TTC549 (cell line): Measurements from ENCODE around the gene SLC13A4.
"Not testable (repeated sequence)": the region's sequence is repeated elsewhere in the genome, so short reads cannot be mapped to it uniquely, and the experiment has no call there.

Source experiments
- FAIRE-seq: peaks from 2 replicates; lab custom pipeline; 2012; peaks lifted over from hg19 to GRCh38; lab: Jason Lieb, UNC

Gene SLC13A4

GRCh38 chr7:135748770-135749169 lies 20.8 kb upstream of the SLC13A4 start, which contains the start of gene FAM180A:
Gene FAM180A, minus strand, starts transcription at chr7:135748813. Its CDS starts 233 bp downstream, at chr7:135748580.
- FAIRE-seq, result no peak

GRCh38 chr7:135747366-135747765 lies 19.4 kb upstream of the SLC13A4 start:
- no peak for FAIRE-seq

- FAIRE-seq, result no peak
Observed at GRCh38 chr7:135745703-135746312, 17.8 kb upstream of the SLC13A4 start.

GRCh38 chr7:135744938-135745702 lies 17.1 kb upstream of the SLC13A4 start:
- FAIRE-seq, result no peak

- FAIRE-seq, result no peak
Observed at GRCh38 chr7:135743907-135744731, 16.1 kb upstream of the SLC13A4 start.

- no peak for FAIRE-seq
Observed at GRCh38 chr7:135742371-135742770, 14.4 kb upstream of the SLC13A4 start.

- FAIRE-seq, result no peak
Observed at GRCh38 chr7:135741905-135742304, 13.9 kb upstream of the SLC13A4 start.

GRCh38 chr7:135740889-135741288 lies 12.9 kb upstream of the SLC13A4 start:
- no peak for FAIRE-seq

- FAIRE-seq, result not testable (repeated sequence)
Observed at GRCh38 chr7:135737306-135737647, 9.3 kb upstream of the SLC13A4 start.

- FAIRE-seq, result no peak
Observed at GRCh38 chr7:135736586-135737305, 8.8 kb upstream of the SLC13A4 start.

- FAIRE-seq, result no peak
Observed at GRCh38 chr7:135734343-135734689, 6.3 kb upstream of the SLC13A4 start.

GRCh38 chr7:135733603-135734342 lies 5.8 kb upstream of the SLC13A4 start:
- no peak for FAIRE-seq

- no peak for FAIRE-seq
Observed at GRCh38 chr7:135731131-135731530, 3.1 kb upstream of the SLC13A4 start.

GRCh38 chr7:135729230-135729629 lies 1.2 kb upstream of the SLC13A4 start:
- FAIRE-seq, result no peak

GRCh38 chr7:135726911-135727673 lies 894 bp downstream of the SLC13A4 start:
- FAIRE-seq, result no peak

GRCh38 chr7:135726276-135726788 lies 1.7 kb downstream of the SLC13A4 start:
- no peak for FAIRE-seq

GRCh38 chr7:135723411-135723810 lies 4.6 kb downstream of the SLC13A4 start:
- no peak for FAIRE-seq

- no peak for FAIRE-seq
Observed at GRCh38 chr7:135721198-135721820, 6.7 kb downstream of the SLC13A4 start.

- no peak for FAIRE-seq
Observed at GRCh38 chr7:135719688-135720087, 8.3 kb downstream of the SLC13A4 start.

- FAIRE-seq, result no peak
Observed at GRCh38 chr7:135718794-135719437, 9.1 kb downstream of the SLC13A4 start.
